GM20431 (cell line): ENCODE results near the gene PRIM2.
"Not testable (repeated sequence)": the region's sequence is repeated elsewhere in the genome, so short reads cannot be mapped to it uniquely, and the experiment has no call there.

Experiments used
- in situ Hi-C: fragments of 300-500 bp; cut with MseI, MboI; formaldehyde crosslinking; loops from one replicate; pipeline ENCODE4 v1.15.0; 2020; ENCODE audit warnings: low sequenced_read_pairs; ENCODE audit not compliant: unreplicated experiment

Gene PRIM2

GRCh38 chr6:57350443-57350842 is 33.0 kb downstream of the PRIM2 start:
- in situ Hi-C loops: not testable (repeated sequence)

GRCh38 chr6:57352596-57352995 is 35.2 kb downstream of the PRIM2 start:
- in situ Hi-C loops: not testable (repeated sequence)

GRCh38 chr6:57358319-57358718 is 40.9 kb downstream of the PRIM2 start:
- in situ Hi-C loops: not testable (repeated sequence)

GRCh38 chr6:57359766-57360165 is 42.3 kb downstream of the PRIM2 start:
- in situ Hi-C loops: not testable (repeated sequence)

GRCh38 chr6:57362340-57362739 is 44.9 kb downstream of the PRIM2 start:
- in situ Hi-C loops: not testable (repeated sequence)

GRCh38 chr6:57365076-57365583 is 47.7 kb downstream of the PRIM2 start:
- in situ Hi-C loops: not testable (repeated sequence)

GRCh38 chr6:57368965-57369731 is 51.7 kb downstream of the PRIM2 start:
- in situ Hi-C loops: not testable (repeated sequence)

GRCh38 chr6:57371779-57372178 is 54.3 kb downstream of the PRIM2 start:
- in situ Hi-C loops: not testable (repeated sequence)

GRCh38 chr6:57374764-57375163 is 57.3 kb downstream of the PRIM2 start:
- in situ Hi-C loops: not testable (repeated sequence)

- in situ Hi-C loops: not testable (repeated sequence)
Measured at GRCh38 chr6:57376083-57376482, 58.7 kb downstream of the PRIM2 start.

GRCh38 chr6:57389038-57389592 is 71.7 kb downstream of the PRIM2 start:
- in situ Hi-C loops: not testable (repeated sequence)

- in situ Hi-C loops: not testable (repeated sequence)
Measured at GRCh38 chr6:57390818-57391217, 73.4 kb downstream of the PRIM2 start.

- in situ Hi-C loops: not testable (repeated sequence)
Measured at GRCh38 chr6:57392047-57392446, 74.6 kb downstream of the PRIM2 start.

- in situ Hi-C loops: not testable (repeated sequence)
Measured at GRCh38 chr6:57419341-57419740, 101.9 kb downstream of the PRIM2 start.

- in situ Hi-C loops: no loop called here
Measured at GRCh38 chr6:57421503-57421902, 104.1 kb downstream of the PRIM2 start.

- in situ Hi-C loops: no loop called here
Measured at GRCh38 chr6:57423468-57423867, 106.0 kb downstream of the PRIM2 start.

- in situ Hi-C loops: not testable (repeated sequence)
Measured at GRCh38 chr6:57431742-57432141, 114.3 kb downstream of the PRIM2 start.

- in situ Hi-C loops: no loop called here
Measured at GRCh38 chr6:57432157-57432556, 114.7 kb downstream of the PRIM2 start.

GRCh38 chr6:57432919-57433684 is 115.7 kb downstream of the PRIM2 start:
- in situ Hi-C loops: no loop called here

- in situ Hi-C loops: not testable (repeated sequence)
Measured at GRCh38 chr6:57433790-57434189, 116.4 kb downstream of the PRIM2 start.

- in situ Hi-C loops: no loop called here
Measured at GRCh38 chr6:57434944-57435343, 117.5 kb downstream of the PRIM2 start.
